HL-60/S4 treated with phorbol 12-myristate 13-acetate at 8.2 ng/mL for 4 days and 3 days (cell line): ENCODE measurements around the gene CAMTA1.

ENCODE experiments used
- in situ Hi-C: fragments of 300-500 bp; cut with MboI; formaldehyde crosslinking; loops from 2 replicates; pipeline ENCODE4 v1.15.0; 2022; ENCODE audit warnings: low sequenced_read_pairs

CAMTA1 gene

GRCh38 chr1:7234471-7234755 is 449.2 kb downstream of the CAMTA1 start:
- in situ Hi-C loops = no loop called here

DNA sequence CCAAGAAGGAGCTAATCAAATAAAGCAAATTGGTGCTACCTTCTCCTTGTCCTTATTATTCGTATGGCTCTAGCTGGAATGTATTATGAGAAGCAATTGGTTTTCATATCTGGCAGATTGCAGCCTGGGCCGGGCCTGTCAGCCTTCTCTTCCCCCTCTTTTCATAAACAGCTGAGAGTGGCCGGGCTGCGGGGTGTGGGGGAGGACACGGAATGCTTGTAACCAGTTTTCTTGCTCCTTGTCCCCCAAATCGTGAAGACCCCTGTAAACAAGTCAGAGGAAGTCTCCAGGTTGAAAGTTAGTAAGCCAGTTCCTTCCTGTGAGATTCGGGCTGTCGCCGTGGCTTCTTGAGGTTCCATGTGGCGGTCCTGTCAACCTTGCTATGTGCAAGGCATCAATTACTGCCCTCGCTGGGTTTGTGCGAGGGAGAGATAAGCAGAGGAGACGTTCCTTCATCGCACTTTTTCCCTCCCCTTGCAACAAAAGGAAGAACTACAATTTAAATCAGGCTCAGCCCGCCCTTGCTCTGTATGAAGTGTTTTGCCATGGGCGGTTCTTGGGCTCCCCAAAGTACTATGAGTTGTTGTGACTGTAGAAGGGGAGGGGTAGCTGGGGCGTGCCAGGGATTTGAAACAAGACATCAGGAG is 450.7 kb downstream of the CAMTA1 start:
- in situ Hi-C loops = no loop called here

DNA sequence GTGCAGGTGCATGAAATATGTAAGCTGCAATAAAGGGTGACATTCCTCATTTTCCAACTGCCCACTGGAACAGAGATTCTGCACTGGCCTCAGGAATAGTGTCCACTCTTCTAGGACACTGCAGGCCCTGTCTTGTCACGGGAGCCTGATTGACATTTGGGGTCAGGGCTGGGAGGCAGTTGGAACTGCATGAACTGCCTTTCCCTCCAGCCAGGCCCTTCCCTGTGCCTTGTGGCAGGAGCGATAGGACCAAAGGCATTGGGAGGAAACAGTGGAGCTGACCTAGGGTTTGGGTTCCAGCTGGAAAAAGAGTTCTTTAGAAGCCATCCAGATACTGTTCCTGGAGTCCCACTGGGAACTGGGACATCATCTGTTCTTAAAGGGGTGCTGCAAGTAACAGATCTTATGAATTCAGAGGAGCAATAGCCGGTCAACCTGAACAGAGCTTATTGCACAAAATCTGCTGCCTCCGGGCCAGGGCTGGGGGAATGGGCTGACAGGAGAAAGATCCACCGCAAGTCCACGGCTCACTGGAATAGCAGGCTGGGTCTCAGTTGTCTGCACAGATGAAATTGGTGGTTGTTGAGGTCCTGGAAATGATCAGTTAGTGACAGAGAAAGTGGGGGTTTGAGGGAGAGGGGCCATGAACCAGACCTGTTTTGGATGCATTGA is 451.7 kb downstream of the CAMTA1 start:
- in situ Hi-C loops = no loop called here

DNA sequence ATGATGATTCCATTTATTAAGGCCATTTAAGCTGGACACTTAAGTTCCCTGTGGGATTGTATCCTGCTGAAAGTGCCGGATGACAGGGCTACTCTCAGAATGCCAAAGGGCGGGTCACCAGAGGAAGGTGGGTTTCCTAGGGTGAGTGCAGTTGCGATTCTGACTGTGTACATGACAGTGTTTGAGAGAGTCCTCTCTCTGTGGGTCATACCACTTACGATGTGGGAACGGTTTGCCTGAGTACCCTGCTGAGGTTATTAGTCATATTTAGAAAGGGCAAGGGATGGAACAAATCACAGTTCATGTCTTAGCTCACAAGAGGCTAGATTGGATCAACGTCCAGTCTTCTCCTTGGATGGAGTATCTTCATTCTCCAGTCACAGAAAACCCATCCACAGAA is 461.9 kb downstream of the CAMTA1 start:
- in situ Hi-C loops = no loop called here

- in situ Hi-C loops = no loop called here
Measured at GRCh38 chr1:7247791-7248548, 462.7 kb downstream of the CAMTA1 start.

DNA sequence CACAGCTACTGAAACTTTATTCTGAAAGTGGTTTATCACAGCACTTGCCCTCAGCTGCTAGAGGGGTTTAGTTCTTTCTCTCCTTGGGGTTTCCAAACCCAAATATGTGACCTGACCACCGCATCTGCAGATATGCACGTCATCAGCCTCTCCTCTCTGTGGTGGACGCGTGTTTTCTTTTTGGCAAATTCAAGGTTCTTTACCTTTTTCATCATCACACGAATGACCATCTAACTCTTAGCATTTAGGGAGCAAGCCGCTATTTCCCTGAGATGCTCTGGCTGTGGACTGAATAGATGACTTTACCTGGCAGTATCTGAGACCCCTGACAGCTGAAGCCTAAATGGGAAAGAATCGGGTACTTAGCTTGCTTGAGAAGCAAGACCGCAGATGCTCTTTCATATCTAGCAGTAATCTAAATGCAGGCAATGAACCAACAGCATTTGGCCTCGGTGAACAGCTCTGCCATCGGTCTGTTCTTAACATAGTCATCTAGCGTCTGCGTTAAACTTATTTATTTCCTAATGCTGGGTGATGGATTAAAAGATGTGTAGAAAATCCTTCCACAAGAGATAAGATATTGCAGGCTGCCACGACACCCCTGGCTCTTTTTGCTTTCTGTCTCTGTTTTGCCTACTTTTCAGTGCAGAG is 463.4 kb downstream of the CAMTA1 start:
- in situ Hi-C loops = no loop called here

DNA sequence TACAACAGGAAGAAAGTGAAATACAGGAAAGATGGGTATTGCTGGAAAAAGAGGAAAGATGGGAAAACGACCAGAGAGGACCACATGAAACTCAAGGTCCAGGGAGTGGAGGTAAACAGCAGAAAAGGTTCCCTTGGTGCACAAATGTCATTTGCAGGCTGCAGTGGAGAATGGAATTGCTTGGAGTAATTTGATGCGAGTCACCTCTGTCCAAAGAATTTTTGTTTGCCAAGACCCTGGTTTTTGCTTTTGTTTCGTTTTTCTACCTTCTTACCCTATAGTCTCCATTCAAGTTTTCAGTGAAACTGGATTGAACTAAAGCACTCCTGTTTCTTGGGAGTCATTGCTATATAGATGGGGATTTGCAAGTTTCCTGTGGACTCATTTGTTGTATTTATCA is 464.3 kb downstream of the CAMTA1 start:
- in situ Hi-C loops = no loop called here

DNA sequence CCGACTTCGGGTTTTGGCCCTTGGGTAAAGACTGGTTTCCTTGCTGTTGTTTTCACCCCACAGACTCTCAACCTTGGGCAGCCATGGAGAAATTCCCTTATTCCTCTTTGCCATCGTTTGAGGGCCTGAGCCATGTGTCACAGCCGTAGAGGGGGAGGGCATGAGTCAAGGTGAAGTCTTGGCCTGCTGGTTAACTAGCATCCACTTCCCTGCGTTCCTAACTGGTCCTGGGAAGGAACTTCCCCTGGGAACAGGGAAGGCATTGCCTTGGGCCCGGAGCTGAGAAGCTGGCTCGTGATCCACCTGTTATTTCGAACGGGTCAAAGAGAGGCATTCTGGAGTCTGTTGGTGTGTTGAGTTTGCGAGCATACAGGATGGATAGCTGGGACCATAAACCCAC is 464.9 kb downstream of the CAMTA1 start:
- in situ Hi-C loops = no loop called here

DNA sequence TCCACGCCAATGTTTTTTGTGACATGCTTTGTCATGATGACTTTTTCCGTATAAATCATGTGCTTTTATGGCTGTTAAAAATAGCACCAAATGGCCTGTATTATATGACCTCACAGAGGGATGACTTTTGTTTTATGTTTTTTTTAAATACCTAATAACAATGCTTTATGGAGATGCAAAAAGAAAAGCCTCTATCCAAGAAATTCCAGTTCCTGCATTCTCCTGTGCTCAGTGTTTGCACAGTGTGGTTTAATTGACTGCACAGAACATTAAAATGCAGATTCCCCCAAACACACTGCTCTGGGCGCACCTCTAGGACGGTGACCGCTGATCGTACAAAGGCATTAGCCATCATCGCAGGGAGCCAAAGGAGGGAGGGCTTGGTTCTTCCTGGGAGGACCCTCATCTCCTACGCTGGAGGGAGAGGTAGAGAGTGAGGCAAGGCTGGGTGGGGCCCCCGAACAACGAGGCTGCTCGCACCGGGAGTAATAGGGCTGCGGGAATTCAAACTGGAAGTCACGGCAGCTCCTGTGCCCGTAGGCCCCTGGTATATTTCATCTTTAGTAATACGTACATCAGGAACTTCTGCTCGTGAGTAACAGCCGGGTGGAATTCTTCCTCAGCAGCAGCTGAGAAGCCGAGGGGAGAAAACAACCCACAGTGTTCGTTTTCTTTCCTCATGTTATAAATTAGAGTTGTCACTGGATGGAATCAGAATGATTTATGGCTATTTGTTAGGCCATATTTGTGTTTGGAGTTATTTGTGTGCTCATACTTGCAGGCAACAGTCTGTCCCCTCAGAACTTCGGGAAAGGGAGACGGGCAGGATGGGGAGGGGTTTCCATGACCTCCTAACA is 465.6 kb downstream of the CAMTA1 start:
- in situ Hi-C loops = no loop called here

DNA sequence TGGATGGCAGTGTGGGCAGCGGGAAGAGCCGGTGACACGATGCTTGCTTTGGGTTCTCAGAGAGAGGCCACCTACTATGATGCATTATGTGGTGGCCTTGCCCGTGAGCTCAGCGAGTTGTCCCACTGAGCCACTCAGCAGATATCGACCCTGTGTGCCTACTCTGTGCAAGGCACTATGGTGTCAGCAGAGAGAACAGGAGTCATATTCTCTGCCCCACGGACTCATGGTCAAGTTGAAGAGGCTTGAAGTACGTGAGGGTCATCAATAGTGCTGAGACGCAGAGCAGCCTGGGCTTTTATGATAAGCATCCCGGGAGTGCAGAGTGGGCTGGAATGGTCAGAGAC is 466.2 kb downstream of the CAMTA1 start:
- in situ Hi-C loops = no loop called here

- in situ Hi-C loops = no loop called here
Measured at GRCh38 chr1:7252411-7253117, 467.3 kb downstream of the CAMTA1 start.

DNA sequence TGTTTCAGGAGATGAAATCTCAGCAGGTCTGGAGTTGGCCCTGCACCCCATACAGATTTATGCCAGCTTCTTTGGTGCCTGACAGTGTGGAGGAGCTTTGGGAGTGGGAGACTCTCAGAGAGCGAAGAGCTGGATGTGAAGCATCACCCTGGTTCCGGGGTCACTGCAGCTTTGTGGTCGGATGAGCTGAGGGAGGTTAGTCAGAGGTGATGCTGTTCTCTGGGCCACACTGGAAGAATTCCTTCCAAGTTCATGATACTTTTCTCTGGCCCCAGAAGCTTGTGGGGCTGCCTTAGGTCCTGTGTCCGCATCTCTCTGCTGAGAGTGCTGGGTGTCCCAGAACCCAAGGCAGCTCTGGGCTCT is 467.8 kb downstream of the CAMTA1 start:
- in situ Hi-C loops = no loop called here

- in situ Hi-C loops = no loop called here
Measured at GRCh38 chr1:7253988-7254587, 468.8 kb downstream of the CAMTA1 start.

DNA sequence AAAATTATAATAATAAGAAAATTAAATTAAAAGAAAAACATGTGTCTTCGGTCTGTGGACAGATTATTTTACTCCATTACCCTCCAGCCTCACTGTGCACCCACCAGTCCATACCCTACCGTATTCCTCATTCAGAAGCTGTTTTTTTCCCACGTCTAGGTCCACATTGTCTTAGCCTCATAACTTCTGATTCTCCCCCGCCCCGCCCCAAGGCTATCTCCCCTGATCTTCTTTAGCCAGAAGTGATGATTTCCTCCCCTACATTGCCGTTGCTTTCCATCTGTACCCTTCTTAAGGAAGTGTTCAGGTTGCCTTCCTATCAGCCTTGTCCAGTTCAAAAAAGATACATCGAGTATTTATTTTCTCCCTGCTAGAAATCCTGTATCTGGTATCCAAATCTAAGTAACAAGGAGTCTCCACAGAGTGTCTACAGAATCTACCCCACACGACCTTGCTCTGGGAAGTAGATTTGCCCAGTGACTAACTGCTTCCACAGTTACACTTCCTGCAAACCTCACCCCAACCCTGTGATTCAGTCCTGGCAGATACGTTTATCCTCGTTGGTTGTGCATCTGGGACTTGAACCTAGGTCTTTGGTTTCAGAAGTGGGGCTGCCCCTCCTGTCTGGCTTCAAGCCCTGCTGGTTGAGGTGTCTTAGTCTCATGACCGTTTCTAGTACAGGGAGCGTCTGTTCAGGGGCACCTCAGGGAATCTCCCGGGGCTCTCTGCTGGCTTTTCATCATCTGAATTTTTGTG is 470.2 kb downstream of the CAMTA1 start:
- in situ Hi-C loops = no loop called here

- in situ Hi-C loops = no loop called here
Measured at GRCh38 chr1:7256526-7256925, 471.3 kb downstream of the CAMTA1 start.

- in situ Hi-C loops = no loop called here
Measured at GRCh38 chr1:7257225-7257624, 472.0 kb downstream of the CAMTA1 start.

DNA sequence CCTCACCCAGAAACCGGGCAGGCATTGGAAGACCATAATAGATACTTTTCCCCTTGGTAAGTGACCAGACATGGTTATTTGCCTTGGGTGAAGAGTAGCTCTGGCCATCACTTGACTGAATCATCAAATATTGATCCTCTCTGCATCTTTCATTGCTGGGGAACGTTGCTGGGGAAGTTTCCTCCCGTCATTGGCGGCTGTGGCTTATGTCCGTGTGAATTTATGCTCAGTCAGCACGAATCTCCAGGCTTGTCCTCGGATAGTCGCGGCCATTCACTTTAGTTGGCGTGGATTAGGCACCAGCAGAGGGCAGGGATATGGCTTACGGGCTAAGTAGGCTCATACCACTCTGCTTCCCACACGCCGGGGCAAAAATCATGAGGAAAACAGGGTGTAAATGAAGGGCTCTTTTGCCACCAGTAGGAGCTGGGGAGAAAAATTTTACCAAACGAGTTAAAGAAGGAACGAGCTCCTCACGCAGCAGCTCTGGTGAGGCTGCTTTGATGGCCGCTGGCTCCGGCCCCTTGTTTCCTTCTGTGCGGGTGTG is 473.4 kb downstream of the CAMTA1 start:
- in situ Hi-C loops = no loop called here

- in situ Hi-C loops = no loop called here
Measured at GRCh38 chr1:7259955-7260354, 474.7 kb downstream of the CAMTA1 start.

DNA sequence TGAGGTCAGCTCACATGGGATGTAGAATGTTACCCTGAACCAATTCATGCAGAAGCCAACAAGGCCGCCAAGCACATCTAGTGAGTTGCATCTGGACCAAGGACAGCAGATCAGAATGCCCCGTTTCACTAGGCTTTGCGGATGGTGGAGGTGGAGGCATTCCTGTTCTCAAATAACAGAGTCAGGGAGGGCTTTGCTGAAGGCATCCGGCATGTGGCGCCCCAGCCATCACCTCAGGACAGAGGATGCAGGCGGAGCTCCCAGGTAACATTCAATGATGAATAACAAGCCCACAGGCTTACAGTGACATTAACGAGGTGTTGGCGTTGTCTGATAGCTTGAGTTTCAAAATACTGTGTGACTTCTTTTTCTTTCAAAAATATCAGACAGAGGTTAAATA is 476.2 kb downstream of the CAMTA1 start:
- in situ Hi-C loops = no loop called here
